Ureter (tissue), 1 donor: ENCODE data around the gene PDXK. TPM values are rescaled to one million over a fixed set of nuclear protein-coding genes. Genes with fewer than 3 reads are reported as not detected.

Source experiments
- DNase-seq: peaks from one replicate; pipeline ENCODE4 v3.0.0-alpha.2; 2020; ENCODE audit warnings: low spot score
- total RNA-seq: library from RNA; stranded (reverse); gene quantifications from one replicate; pipeline ENCODE4 v1.2.4, GENCODE V29; 2023
- donor health status: DM: yes; HTN: yes; CAD: no.

Gene PDXK
- total RNA-seq, 1 donor from 2014 or later: 137 TPM

DNA sequence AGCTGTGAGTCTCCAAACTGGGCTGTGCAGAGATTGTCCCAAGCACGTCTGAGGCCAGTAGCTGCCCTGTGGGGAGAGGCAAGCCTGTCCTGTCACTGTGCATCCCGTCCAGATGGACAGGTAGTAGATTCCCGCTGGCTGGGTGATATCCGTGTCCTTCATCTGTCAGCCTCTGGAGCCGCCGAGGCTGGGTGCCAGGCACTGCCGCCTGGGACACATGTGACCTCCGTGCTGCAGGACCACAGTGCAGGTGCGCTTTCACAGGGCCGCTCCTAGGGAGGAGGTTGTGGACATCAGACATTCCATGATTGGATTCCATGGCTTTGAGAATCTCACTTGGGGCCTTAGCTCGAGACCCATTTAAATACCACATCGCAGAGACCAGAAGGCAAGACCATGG, 4.7 kb downstream of the PDXK start:
- no peak for DNase-seq

DNA sequence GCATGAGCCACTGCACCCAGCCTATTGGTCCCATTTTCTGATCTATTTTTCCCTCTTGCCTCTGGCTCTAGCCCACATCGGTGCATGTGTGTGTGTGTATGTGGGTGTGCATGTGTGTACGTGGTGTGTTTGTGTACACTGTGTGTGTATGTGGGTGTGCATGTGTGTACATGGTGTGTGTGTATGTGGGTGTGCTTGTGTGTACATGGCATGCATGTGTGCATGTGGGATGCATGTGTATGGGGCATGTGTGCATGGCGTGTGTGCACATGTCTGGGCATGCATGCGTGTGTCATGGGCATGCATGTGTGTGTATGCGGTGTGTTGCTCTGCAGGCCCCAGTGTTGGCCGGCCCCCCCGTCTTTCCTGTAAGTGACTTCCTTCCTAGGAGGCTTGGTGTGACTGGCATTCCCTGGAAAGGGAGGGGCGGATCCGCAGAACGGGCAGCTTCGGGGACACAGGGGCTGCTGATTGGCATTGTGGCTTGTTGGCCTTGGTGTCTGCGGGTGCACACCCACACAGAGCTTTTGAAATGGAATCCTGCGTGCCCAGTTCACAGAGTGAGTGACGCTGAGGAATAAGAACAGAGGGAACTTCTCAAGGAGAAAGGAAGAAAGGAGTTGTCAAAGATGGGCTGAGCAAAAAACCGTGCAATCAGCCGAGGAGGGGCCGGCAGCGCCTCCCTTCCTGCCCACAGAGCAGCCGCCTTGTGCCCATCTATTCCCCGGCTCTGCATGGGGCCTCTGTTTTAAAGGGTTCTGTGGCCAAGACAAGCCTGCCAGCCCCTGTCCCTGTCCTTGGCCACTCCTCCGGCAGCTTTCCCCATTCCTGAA, 8.0 kb downstream of the PDXK start:
- DNase-seq: no peak

DNA sequence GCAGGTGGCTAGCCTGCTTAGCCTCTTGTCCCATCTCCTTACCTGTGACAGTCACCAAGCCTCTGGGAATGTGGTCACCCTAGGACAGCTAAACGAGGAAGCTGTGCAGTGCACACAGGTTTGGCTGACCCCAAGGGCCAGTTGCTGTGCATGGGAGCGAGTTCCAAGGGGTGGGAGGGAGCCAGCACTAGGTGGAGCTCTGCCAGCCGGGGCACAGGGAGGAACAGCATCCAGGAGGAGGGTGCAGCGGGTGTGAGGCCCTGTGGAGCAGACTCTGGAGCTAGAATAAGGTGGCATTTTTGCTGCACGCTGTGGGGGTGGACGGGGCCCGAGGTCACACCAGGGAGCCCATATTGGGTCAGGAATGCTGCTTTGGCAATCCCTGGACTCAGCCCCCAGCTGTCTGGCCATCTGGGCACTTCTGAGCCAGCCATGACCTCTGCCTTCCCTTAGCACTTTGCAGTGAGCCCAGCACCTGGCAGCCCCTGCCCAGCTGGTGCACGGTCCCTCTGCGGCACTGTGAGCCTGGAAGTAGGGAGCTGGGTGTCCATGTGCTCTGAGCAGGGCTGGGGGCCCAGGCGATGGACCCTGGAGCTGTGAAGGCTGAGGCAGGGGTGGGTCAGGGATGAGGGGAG, 8.7 kb downstream of the PDXK start:
- DNase-seq: no peak

DNA sequence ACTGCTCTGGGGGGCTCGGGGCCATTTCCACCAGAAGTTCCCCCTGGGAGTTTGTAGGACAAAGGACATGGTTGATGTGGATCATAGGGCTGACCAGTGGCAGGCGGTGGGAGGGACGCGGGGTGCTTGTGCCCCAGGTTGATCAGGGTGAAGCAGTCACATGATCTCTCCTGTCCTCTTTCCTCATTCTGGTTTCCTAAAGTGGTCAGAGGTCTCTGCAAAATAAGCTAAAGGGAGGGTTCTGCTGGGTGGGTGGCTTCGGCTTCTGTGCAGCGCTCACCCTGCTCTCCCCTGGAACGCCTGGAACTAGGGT, 9.2 kb downstream of the PDXK start:
- no peak for DNase-seq

DNA sequence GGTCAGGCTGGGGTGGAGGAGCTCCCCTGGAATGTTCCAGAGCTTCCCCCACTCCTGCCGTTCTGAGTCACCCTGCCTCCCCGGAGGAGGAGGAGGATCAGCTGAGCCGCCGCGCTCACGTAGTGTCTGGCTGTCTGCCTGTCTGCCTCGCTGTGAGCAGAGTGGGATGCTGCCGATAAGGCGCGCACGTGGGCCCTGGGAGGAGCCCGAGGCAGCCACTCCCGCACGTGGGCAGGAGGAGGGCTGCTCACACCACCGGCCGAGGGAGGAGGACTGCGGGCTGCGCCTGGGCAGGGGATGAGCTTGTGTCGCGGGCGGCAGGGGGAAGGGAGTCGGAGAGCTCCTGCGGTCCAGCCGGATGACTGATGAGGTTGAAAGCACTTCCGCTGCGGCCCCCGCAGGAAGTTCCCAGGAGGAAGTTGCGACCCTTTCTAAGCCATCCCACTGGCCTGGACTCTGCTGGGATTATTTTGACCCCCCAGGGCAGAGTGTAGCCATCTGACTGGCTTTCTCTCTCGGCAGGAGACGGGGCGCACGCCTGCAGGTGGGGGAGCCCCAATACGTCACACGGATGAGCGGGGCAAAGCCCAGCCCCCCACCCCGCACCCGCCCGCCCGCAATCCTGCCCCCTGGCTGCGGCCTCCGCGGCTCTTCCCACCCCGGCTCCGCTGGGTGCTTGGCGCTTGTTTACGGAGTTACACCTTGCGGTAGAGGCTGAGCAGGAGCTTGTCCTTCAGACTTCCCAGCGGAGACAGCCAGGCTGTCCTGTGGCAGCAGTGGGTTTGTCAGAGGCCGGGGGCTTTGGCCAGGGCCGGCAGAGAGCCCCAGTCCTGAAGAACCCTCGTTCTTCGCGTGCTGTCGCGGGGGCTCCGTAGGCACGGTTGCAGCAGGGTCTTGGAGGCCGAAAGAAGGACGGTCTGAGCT, 9.8 kb downstream of the PDXK start:
- peak; percentile 97 for DNase-seq

DNA sequence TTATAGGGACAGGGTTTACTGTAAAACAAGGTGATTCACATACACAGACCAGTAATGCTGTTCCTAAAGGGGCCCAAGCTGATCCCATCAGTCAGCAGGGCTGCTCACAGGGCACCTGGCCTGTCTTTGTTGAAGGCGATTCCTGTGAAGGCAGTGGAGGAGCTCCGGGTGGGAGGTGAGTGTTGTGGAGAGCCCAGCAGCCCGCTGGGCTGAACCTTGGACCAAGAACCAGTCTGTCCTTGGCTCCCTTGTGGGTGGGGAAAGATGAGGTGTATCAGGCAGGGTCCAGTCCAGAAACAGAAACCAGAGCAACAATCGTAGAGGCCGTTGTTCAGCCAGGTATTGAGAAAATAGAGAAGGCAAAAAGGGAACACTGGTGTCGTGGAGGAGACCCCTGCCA, 12.5 kb downstream of the PDXK start:
- no peak for DNase-seq

DNA sequence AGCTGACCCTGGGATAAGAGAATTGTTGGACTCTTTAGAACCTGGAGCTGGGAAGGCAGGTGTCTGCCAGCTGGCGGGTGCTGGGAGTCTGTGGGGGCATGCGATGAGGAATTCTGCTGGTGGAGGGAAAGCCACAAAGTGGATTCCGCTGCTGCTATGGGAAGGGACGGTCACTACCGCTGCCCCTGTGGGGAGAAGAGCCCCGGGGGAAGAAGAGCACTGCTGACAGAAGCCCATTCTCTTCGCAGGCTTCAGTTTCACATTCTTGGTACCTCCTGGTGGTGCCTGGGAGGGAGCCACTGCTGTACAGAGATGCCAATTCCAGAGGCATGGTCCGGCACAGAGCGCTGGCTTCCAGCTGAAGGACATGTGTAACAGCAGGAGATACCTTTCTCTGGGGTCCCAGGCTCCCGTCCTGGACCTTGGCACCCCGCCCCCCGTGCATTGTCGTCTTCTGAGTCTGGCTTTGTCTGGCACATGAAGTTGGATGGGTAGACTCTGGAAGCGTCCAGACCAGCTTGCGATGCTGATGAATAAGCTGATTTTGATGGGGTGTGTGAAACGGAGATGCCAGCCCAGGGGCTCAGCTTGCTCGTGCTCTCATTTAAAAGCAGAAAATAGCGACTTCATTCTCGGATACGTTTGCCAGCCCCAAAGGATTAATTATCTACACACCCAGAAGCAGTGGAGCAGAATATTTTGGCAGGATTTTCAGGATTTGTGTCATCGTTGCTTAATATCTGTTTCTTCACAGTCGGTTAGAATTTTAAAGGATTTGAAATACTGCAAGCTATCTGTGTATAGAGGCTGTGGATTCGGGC, 13.2 kb downstream of the PDXK start:
- DNase-seq: no peak

DNA sequence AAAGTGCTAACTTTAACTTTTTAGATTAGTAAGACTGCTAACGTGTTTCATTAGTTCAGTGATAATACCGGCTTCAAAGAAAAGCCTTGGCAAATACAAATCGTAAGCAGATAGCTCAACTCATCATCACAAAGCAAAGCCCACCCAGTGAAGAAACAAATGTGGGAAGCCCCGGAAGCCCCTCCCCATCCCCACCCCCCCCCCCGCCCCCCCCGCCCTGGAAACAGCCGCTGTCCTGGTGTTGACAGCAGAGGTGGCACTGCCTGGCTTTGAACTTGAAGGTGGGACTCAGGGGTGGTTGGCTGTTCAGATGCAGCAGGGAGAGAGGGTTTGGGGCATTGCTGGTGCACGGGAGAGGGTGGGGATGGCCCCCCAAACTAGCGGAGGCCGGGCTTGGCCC, 14.1 kb downstream of the PDXK start:
- no peak for DNase-seq

DNA sequence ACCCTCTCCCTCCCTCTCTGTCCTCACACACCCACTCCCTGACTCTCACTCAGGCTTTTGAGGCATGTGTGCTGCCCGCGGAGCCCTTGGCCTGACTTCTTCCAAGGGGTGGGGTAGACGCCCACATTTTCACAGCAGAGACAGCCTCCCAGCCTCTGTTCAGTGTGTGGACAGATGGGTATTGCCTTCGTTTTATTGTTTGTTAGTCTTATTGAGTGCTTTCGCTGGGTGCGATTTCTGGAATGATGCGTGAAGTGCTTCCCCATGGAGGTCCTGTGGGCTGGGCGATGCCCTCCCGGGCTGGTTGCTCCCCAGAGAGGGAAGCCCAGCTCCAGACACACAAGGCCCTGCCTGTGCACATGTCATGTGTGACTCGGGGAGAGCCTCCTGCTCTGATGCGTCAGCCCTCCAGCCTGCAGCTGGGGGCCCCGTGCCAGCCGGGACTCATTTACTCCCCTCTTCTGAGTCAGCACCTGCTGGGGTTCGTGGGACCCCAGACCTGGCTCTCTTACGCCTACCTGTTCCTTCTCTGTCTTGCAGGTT, 14.7 kb downstream of the PDXK start:
- DNase-seq: no peak

DNA sequence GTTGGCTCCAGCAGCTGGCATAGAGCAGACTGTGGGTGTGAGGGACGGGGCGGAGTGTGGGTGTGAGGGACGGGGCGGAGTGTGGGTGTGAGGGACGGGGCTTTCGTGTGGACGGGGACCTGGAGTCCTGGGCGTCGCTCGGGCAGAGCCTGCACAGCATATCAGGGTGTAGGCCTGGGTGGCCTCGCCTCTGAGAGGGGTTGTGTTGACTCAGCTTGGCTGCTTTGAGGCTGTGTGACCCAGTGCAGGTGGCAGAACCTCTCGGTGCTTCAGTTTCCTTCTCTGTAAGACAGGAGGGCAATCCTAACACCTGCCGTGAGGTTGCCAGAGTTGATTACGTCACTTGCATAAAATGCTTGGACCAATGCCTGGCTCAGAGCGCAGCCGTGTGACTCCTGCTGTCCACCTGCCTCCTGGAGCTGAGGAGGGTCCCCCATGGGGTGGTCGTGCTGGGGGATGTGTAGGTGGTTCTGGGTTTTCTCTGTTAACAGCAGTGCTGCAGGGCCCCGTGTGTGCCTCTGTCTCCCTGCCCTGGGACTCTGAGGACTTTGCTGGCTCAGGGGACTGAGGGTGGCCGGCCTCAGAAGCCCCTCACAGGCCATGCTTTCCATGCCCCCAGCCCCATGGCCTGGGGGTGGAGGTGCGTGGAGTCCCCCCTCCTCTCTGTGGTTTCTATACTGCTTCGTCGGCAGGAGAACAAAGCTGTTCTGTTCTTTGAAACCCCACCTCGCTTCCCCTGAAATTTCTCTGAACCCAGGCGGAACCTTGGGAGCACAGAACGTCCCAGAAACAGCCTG, 15.4 kb downstream of the PDXK start:
- DNase-seq: no peak

DNA sequence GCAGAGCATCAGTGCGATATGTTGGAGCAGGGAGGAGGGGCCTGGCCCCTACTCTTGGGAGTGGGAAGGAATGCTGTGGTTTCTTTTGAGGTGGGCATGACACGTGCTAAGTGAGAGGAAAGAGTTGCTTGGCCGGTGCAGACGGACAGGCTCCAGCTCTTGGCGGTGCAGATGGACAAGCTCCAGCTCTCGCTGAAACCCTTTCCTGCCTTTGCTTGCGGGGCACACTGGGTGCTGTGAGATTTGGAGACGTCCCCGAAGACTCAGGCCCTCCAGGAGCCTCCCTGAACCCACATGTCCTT, 15.9 kb downstream of the PDXK start:
- DNase-seq: no peak

DNA sequence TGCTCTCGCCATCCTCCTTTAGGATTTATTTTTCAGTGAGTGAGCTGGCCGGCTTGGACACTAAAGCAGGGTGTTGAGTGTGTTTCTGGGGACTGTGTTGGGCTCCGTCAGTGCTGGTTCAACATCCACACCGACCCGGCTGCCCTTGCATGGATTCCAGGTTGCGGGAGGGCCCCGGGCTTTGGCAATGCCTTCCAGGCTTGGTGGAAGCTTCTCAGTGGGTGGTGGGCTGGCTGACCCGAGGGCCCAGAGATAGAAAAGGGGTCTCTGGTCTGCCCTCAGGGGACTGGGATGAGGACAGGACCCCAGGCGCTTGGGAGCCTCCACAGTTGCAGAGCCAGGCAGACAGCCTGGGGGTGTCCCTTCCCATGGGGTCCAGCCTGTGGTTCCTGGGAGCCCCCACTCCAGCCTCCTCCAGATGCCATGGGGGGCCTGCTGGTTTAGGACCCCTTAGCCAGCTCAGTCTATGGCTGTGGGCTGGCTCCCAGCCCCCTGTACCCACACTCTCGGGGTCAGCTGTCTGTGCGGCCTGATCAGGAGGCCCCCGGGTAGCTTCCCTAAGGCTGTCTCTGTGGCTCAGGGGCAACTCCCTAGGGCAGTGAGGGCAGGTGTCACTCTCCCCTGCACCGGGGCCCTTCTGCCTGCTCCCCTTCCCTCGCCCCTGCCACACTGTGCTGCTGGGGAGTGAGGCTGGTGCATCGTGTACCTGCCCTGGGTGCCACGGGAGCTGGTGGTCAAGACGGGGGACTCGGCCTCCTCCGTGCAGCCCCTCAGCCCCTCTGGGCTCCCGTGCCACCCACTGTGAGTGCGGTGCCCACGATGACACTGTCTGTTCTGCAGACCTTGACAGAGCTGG, 16.5 kb downstream of the PDXK start:
- no peak for DNase-seq

DNA sequence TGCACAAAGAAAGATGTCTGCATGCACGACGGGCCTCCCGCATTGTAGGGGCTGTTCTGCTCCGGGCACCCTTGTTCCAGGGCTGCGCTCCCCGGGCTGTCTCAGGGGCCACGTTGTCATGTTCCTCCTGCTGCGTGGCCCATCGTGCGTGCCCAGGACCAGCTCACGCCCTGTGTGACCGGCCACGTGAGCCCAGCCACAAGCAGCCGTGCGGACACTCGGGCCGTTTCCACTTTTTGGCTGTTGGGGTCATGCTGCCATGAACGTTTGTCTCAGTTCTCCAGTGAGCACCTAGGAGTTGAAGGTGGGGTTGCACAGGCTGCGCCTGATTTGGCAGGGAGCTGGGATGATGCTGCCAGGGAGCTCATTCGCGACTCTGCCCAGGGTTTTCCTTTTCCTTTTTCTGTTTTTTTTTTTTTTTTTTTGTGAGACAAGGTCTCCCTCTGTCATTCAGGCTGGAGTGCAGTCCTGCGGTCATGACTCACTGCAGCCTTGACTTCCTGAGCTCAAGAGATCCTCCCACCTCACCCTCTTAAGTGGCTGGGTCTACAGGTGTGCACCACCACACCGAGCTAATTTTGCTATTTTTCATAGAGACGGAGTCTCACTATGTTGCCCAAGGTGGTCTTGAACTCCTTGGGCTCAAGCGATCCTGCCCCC, 17.4 kb downstream of the PDXK start:
- no peak for DNase-seq

DNA sequence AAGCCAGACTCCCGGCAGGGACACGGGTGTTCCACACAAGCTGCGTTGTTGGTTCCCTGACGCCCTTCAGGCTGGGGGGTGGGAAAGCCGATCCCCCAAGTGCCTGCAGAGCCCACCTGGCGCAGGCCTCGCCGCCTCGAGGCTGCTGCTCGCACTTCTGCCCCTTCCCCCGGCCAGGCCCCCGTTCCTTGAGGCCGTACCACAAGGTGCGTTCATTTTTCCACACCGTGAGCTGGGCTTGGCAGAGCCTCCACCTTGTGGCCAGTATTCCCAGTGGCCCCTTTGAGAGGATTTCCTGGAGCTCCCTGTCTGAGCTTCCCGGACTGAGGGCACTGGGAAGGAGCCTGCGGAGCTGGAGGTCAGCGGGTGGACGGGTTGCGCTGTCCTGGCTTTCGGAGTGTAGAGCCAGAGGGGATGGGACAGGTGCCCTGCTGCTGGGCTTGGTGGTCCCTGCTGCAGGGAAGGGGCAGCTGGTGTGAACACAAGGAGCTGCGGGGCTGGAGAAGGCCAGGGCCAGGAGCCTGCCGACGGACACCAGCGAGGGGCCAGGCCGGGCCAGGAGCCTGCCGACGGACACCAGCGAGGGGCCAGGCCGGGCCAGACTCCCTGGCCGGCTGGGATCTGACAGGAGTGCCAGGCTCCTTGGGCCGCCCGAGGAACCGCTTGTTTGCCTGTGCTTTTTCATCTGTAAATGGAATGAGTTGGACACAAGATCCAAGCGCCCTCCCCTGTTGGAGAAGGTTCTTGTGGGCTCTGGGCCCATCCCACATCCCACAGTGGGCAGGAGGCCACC, 18.4 kb downstream of the PDXK start:
- no peak for DNase-seq

DNA sequence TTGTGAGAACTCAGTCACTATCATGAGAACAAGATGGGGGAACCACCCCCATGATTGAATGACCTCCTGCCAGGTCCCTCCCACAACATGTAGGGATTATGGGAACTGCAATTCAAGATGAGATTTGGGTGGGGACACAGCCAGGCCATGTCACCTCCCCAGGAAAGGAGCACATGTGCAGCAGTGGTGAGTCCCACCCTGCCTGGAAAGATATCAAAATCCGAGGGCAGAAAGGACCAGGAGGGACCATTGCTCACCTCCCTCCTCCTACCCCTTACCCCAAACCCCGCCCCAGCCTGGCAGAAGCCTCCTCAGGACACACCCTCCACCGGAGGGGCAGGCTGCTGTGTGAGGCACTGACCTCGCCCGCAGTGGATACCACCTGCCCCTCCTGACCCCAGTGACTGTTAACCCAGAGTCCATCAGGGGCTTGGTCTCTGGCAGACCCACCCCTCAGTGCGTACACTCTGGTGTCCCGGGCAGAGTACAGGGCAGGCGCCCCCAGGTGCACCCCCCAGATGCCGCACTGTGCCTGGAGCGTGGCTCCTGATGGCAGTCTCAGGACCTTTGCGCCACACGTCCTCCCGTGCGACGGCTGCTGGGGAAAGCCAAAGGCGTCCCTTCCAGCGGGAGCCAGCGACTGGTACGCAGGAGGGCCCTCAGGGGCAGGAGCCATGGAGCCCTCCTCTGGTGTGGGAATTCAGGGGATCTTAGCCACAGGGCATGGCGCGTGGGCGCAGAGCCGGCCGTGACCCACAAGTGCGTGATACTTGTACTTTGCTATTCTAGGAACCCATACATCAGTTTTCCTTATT, 20.9 kb downstream of the PDXK start:
- DNase-seq: no peak

DNA sequence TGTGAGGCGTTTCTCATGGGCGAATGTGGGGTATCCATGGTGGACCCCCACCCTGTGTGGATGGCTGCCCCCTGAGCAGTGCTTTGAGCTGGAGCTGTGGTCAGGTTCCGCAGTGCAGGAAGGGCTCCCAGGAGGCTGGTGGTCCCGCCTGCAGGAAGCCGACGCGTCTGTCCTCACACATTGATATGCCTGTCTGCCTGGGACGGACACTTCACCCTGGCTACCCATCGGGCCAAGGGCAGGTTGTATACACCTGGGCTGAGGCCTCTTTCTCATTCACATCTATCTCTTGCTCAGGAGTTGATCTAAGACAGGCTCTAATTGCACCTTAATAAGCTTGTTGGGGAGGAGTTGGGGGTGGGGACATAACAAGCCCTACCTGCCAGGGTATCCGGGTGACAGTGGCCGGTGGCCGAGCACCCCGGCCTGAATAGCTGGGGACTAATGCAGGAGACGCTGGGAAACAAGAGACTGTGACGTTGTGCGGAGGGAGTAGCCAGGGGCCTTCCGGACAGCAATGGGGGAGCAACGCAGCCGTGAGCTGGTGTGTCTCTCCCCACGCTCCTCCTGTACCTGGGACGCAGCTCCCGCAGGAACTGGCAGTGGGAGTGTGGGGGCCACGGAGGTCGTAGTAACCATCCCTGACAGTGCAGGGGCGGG, 21.7 kb downstream of the PDXK start:
- DNase-seq: no peak
